ENCODE data around the gene HERPUD1.

DNA sequence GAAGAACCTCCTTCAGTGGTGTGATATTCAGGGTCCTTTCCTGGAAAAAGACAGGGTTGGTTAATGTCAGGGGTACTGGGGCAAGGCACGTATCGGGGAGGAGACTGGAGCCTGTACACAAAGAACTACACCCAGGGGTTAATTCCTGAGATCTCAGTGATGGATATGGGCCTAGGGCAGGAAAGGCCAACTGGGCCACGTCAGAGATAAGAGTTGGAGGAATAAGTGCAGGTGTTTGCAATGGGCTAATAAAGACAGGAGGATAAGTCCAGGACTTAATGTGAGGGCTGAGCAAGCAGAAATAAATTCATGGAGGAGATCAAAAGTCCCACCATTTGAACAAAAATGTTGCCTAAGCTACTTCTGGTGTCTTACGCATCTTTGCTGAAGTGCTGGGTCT is 10.4 kb upstream of the HERPUD1 start:
- no peak for TF ChIP-seq POLR2AphosphoS5 (IDR thresholded peaks at IDR 0.05; ENCODE audit: insufficient read depth in 1 of 2, low read depth in 1 of 2)
- TF ChIP-seq, protein P1, sequence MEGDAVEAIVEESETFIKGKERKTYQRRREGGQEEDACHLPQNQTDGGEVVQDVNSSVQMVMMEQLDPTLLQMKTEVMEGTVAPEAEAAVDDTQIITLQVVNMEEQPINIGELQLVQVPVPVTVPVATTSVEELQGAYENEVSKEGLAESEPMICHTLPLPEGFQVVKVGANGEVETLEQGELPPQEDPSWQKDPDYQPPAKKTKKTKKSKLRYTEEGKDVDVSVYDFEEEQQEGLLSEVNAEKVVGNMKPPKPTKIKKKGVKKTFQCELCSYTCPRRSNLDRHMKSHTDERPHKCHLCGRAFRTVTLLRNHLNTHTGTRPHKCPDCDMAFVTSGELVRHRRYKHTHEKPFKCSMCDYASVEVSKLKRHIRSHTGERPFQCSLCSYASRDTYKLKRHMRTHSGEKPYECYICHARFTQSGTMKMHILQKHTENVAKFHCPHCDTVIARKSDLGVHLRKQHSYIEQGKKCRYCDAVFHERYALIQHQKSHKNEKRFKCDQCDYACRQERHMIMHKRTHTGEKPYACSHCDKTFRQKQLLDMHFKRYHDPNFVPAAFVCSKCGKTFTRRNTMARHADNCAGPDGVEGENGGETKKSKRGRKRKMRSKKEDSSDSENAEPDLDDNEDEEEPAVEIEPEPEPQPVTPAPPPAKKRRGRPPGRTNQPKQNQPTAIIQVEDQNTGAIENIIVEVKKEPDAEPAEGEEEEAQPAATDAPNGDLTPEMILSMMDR (IDR thresholded peaks at IDR 0.05): no peak

Data from vagina (tissue), 2 donors.